H1 (cell line): ENCODE results near the gene RIMKLA. TPM values are rescaled to one million over a fixed set of nuclear protein-coding genes. Genes with fewer than 3 reads are reported as not detected.

Experiments
- CTCF ChIA-PET: fragments of 300-600 bp; sonication (Branson Sonifier 250); formaldehyde crosslinking; loops from one replicate; lab custom pipeline; 2021; ENCODE audit not compliant: partially characterized antibody; lab: Charles Lee
- POLR2A ChIA-PET: fragments of 300-600 bp; sonication (Branson Sonifier 250); formaldehyde crosslinking; loops from one replicate; lab custom pipeline; 2021; ENCODE audit warnings: inconsistent platforms; ENCODE audit not compliant: partially characterized antibody; lab: Charles Lee
- DNase-seq, 2 experiments: peaks; one replicate each; pipeline versions ENCODE4 v3.0.0 to v3.0.0-alpha.2; 2010 to 2022; ENCODE audit warnings: low spot score in 2 of 2, low read depth in 1 of 2, mixed read lengths in 1 of 2
- FAIRE-seq: peaks from 2 replicates; lab custom pipeline; 2011; peaks lifted over from hg19 to GRCh38; lab: Jason Lieb, UNC
- H2AFZ ChIP-seq: 2 replicates; pipeline ENCODE4 v1.8.1; 2012; ENCODE audit warnings: low read length, inconsistent platforms
- H2AK5ac ChIP-seq: 2 replicates; pipeline ENCODE4 v1.6.1; 2013; ENCODE audit warnings: low read depth, low read length
- H2BK120ac ChIP-seq: replicated peaks from 2 replicates; pipeline ENCODE3; 2013; ENCODE audit warnings: low read depth, low read length, inconsistent platforms
- H2BK12ac ChIP-seq: 2 replicates; pipeline ENCODE4 v1.6.1; 2013; ENCODE audit warnings: low read depth, low read length
- H2BK15ac ChIP-seq: 2 replicates; pipeline ENCODE4 v1.6.1; 2013; ENCODE audit warnings: low read length
- H2BK20ac ChIP-seq: 2 replicates; pipeline ENCODE4 v1.6.1; 2013; ENCODE audit warnings: low read length
- H2BK5ac ChIP-seq: 2 replicates; pipeline ENCODE4 v1.6.1; 2013; ENCODE audit warnings: low read depth, low read length
- H3K14ac ChIP-seq: 2 replicates; pipeline ENCODE4 v1.6.1; 2013; ENCODE audit warnings: inconsistent platforms; ENCODE audit not compliant: insufficient read length
- H3K18ac ChIP-seq: 2 replicates; pipeline ENCODE4 v1.6.1; 2013; ENCODE audit warnings: low read length; ENCODE audit errors: extremely low read depth
- H3K23ac ChIP-seq: 2 replicates; pipeline ENCODE4 v1.6.1; 2013; ENCODE audit warnings: inconsistent platforms; ENCODE audit not compliant: insufficient read length
- H3K23me2 ChIP-seq: 2 replicates; pipeline ENCODE4 v1.6.1; 2013; ENCODE audit warnings: low read depth, low read length
- H3K27ac ChIP-seq: 2 replicates; pipeline ENCODE4 v1.6.1; 2011; ENCODE audit warnings: low read depth, low read length, inconsistent platforms
- H3K27me3 ChIP-seq, 4 experiments: replicated peaks in 1 of 4; 1 replicate in 1 of 4; 2 replicates in 3 of 4; pipeline versions ENCODE4 v1.6.1 to v1.8.1; 2011 to 2013; ENCODE audit warnings: low read length in 3 of 4, mild to moderate bottlenecking in 3 of 4, inconsistent platforms in 2 of 4, mixed read lengths in 2 of 4, moderate library complexity in 1 of 4; ENCODE audit not compliant: control insufficient read depth in 3 of 4, insufficient read depth in 3 of 4; ENCODE audit errors: extremely low read depth in 1 of 4
- H3K36me3 ChIP-seq, 4 experiments: 2 replicates each; pipeline versions ENCODE4 v1.6.1 to v1.8.1; 2011 to 2013; ENCODE audit warnings: mild to moderate bottlenecking in 4 of 4, low read length in 3 of 4, moderate library complexity in 2 of 4, control low read depth in 1 of 4, inconsistent platforms in 1 of 4; ENCODE audit not compliant: insufficient read depth in 4 of 4, control insufficient read depth in 2 of 4
- H3K4ac ChIP-seq: replicated peaks from 2 replicates; pipeline ENCODE3; 2013; ENCODE audit warnings: low read length, low read depth, mixed read lengths, inconsistent platforms; ENCODE audit not compliant: insufficient read length
- H3K4me1 ChIP-seq, 4 experiments: replicated peaks in 1 of 4; 1 replicate in 1 of 4; 2 replicates in 3 of 4; pipeline versions ENCODE4 v1.6.1 to v1.8.1; 2011 to 2013; ENCODE audit warnings: low read length in 3 of 4, inconsistent platforms in 2 of 4, mixed read lengths in 1 of 4; ENCODE audit not compliant: insufficient read depth in 4 of 4, control insufficient read depth in 3 of 4
- H3K4me2 ChIP-seq, 2 experiments: 2 replicates each; pipeline versions ENCODE4 v1.6.1 to v1.8.1; 2011 to 2013; ENCODE audit warnings: low read depth in 2 of 2, low read length in 2 of 2, control low read depth in 1 of 2, inconsistent platforms in 1 of 2, mild to moderate bottlenecking in 1 of 2; ENCODE audit not compliant: insufficient read depth in 1 of 2
- H3K4me3 ChIP-seq, 4 experiments: fragments of 200-600, 300-600 bp in 1 of 4; sonication (generic), shearing (Covaris generic), sonication (Bioruptor Twin) in 1 of 4; 2 replicates each; pipeline versions ENCODE4 v1.5.1 to v1.8.1; 2011 to 2016; ENCODE audit warnings: low read length in 4 of 4, low read depth in 3 of 4, control low read depth in 2 of 4, inconsistent platforms in 2 of 4, mild to moderate bottlenecking in 2 of 4, mixed read lengths in 1 of 4, moderate library complexity in 1 of 4; ENCODE audit not compliant: insufficient read depth in 2 of 4; ENCODE audit errors: extremely low read depth in 1 of 4
- H3K56ac ChIP-seq: replicated peaks from 2 replicates; pipeline ENCODE3; 2013; ENCODE audit warnings: low read depth, mild to moderate bottlenecking, mixed read lengths, low read length, inconsistent platforms; ENCODE audit not compliant: insufficient read length
- H3K79me1 ChIP-seq: 2 replicates; pipeline ENCODE4 v1.6.1; 2013; ENCODE audit warnings: low read depth, low read length, control low read depth
- H3K79me2 ChIP-seq, 2 experiments: 2 replicates each; pipeline versions ENCODE4 v1.6.1 to v1.8.1; 2012 to 2013; ENCODE audit warnings: low read length in 2 of 2, mild to moderate bottlenecking in 2 of 2, inconsistent platforms in 1 of 2; ENCODE audit not compliant: insufficient read depth in 2 of 2, control insufficient read depth in 1 of 2
- H3K9ac ChIP-seq, 4 experiments: replicated peaks in 1 of 4; 1 replicate in 1 of 4; 2 replicates in 3 of 4; pipeline versions ENCODE4 v1.6.1 to v1.8.1; 2011 to 2013; ENCODE audit warnings: low read depth in 3 of 4, low read length in 3 of 4, control low read depth in 2 of 4, mild to moderate bottlenecking in 2 of 4, moderate library complexity in 2 of 4, inconsistent platforms in 1 of 4; ENCODE audit errors: extremely low read depth in 1 of 4
- H3K9me3 ChIP-seq, 2 experiments: 2 replicates each; pipeline versions ENCODE4 v1.6.1 to v1.8.1; 2012 to 2013; ENCODE audit warnings: mild to moderate bottlenecking in 2 of 2, moderate library complexity in 2 of 2, control low read depth in 1 of 2, inconsistent platforms in 1 of 2, low read depth in 1 of 2, low read length in 1 of 2, mixed read lengths in 1 of 2; ENCODE audit not compliant: insufficient read depth in 2 of 2
- H4K20me1 ChIP-seq, 2 experiments: replicated peaks in 1 of 2; 2 replicates each; pipeline versions ENCODE3 to v1.8.1; 2011 to 2013; ENCODE audit warnings: inconsistent platforms in 2 of 2, low read length in 2 of 2, mild to moderate bottlenecking in 1 of 2; ENCODE audit not compliant: insufficient read depth in 2 of 2, control insufficient read depth in 1 of 2
- H4K5ac ChIP-seq: 2 replicates; pipeline ENCODE4 v1.6.1; 2013; ENCODE audit warnings: low read length, low read depth, mixed read lengths, inconsistent platforms; ENCODE audit not compliant: insufficient read length
- H4K8ac ChIP-seq: 2 replicates; pipeline ENCODE4 v1.8.0; 2013; ENCODE audit warnings: mild to moderate bottlenecking, moderate library complexity, low read length, inconsistent platforms; ENCODE audit not compliant: insufficient read depth; ENCODE audit errors: extremely low read depth
- H4K91ac ChIP-seq: replicated peaks from 2 replicates; pipeline ENCODE3; 2013; ENCODE audit warnings: low read length, mixed read lengths, inconsistent platforms; ENCODE audit not compliant: insufficient read length
- ATF2 ChIP-seq: IDR thresholded peaks from 2 replicates; pipeline ENCODE4 v1.6.1; 2012; ENCODE audit warnings: low read length, inconsistent platforms
- CHD1 ChIP-seq: IDR thresholded peaks from 2 replicates; pipeline ENCODE4 v1.6.1; 2012; ENCODE audit warnings: low read depth, low read length, improper control_type of control experiment
- CREB1 ChIP-seq: IDR thresholded peaks from 2 replicates; pipeline ENCODE4 v1.6.1; 2012; ENCODE audit warnings: inconsistent platforms
- CTBP2 ChIP-seq: IDR thresholded peaks from 2 replicates; pipeline ENCODE4 v1.7.0; 2011; ENCODE audit warnings: borderline replicate concordance, mild to moderate bottlenecking, moderate library complexity, mixed read lengths, low read length; ENCODE audit not compliant: insufficient read depth, insufficient read length
- EGR1 ChIP-seq: IDR thresholded peaks from 2 replicates; pipeline ENCODE4 v1.6.1; 2011; ENCODE audit warnings: low read depth, low read length, borderline replicate concordance
- FOSL1 ChIP-seq: IDR thresholded peaks from 2 replicates; pipeline ENCODE4 v1.6.1; 2011; ENCODE audit warnings: mild to moderate bottlenecking, low read depth, low read length, moderate library complexity; ENCODE audit not compliant: insufficient read depth
- HDAC2 ChIP-seq, 2 experiments: fragments of 300-600 bp in 1 of 2; sonication (generic) in 1 of 2; IDR thresholded peaks; 2 replicates each; pipeline ENCODE4 v1.6.1; 2011 to 2012; ENCODE audit warnings: low read depth in 2 of 2, low read length in 2 of 2, mild to moderate bottlenecking in 2 of 2, moderate library complexity in 2 of 2, borderline replicate concordance in 1 of 2, inconsistent platforms in 1 of 2
- HDAC6 ChIP-seq: IDR thresholded peaks from one replicate; pipeline ENCODE4 v1.7.1; 2012; ENCODE audit warnings: low read depth, mild to moderate bottlenecking, inconsistent platforms, low read length, moderate library complexity
- JUN ChIP-seq: IDR thresholded peaks from 2 replicates; pipeline ENCODE4 v1.6.1; 2011; ENCODE audit warnings: low read depth, mild to moderate bottlenecking, improper control_type of control experiment, low read length
- NANOG ChIP-seq: IDR thresholded peaks from 2 replicates; pipeline ENCODE4 v1.6.1; 2011; ENCODE audit warnings: low read length, low read depth, mild to moderate bottlenecking, inconsistent platforms; ENCODE audit not compliant: insufficient read depth, poor library complexity, severe bottlenecking
- SIRT6 ChIP-seq: IDR thresholded peaks from one replicate; pipeline ENCODE4 v1.7.1; 2012; ENCODE audit warnings: low read length, inconsistent platforms
- SRF ChIP-seq: IDR thresholded peaks from 2 replicates; pipeline ENCODE4 v1.6.1; 2011; ENCODE audit warnings: mild to moderate bottlenecking, low read depth, low read length, moderate library complexity
- TEAD4 ChIP-seq: IDR thresholded peaks from 2 replicates; pipeline ENCODE4 v1.6.1; 2012; ENCODE audit warnings: low read depth, low read length, inconsistent platforms, mixed read lengths
- whole genome bisulfite sequencing, 2 experiments: shearing (Covaris generic) in 1 of 2; methylation state at CpG; one replicate each; pipeline versions ENCODE4 v1.1.6 to v1.1.7; 2013 to 2015; ENCODE audit warnings: low lambda C conversion rate in 2 of 2, mixed read lengths in 2 of 2, inconsistent platforms in 1 of 2, low coverage in 1 of 2, missing lambda C conversion rate in 1 of 2; ENCODE audit not compliant: insufficient replicate concordance in 2 of 2, insufficient coverage in 1 of 2, insufficient read length in 1 of 2; ENCODE audit errors: extremely low coverage in 1 of 2, missing lambda C conversion rate in 1 of 2; 5-methylcytosine and 5-hydroxymethylcytosine counted together
- polyA plus RNA-seq, 7 experiments: library from polyadenylated mRNA; depleted of rRNA in 3 of 7; stranded (reverse) in 5 of 7; unstranded in 2 of 7; fragments of >200 nt in 5 of 7; fragments of 200-250 nt in 2 of 7; gene quantifications; 1 replicate in 5 of 7; 2 replicates in 1 of 7; 4 replicates in 1 of 7; pipeline versions ENCODE4 v1.2.1 to v1.2.3, GENCODE V29; 2011 to 2013; ENCODE audit warnings: missing spikeins in 2 of 7, mixed read lengths in 2 of 7
- total RNA-seq: library from RNA; stranded (reverse); fragmentation: NEBNext Ultra II Directional; extraction: Animal tissue kit (Norgen Biotek cat#: 25700); gene quantifications from 2 replicates; pipeline ENCODE4 v1.2.1, GENCODE V29; 2021

The RIMKLA gene
- total and polyA plus RNA-seq, 2 of the 8 experiments (the other 6 are each of a cell fraction or from before 2014, with no cell fraction given) = 3.2 to 5.8 TPM

- Histone ChIP-seq H4K5ac (no peak overlapping the region), H3K79me1 (no peaks in the 10 kb centered on the region), H3K4me2 (no peak overlapping the region), H2BK5ac (no peak overlapping the region), H3K79me2 (no peaks in the 10 kb centered on the region), H3K9ac (no peak overlapping the region), H3K4me1 (peaks cover 0 to 10% (median 3%) of the 10 kb centered on the region in 4 experiments; a peak in 3 of 7 replicates), H3K14ac (no peak overlapping the region), H3K23me2 (no peaks in the 10 kb centered on the region), H3K27me3 (no peaks in the 10 kb centered on the region), H3K4ac (no peak overlapping the region), H3K18ac (no peak overlapping the region), H3K4me3 (no peak overlapping the region), H2BK20ac (no peak overlapping the region), H2BK120ac (no peak overlapping the region), H3K56ac (no peak overlapping the region), H2BK12ac (no peak overlapping the region), H2AFZ (no peak overlapping the region), H2BK15ac (no peak overlapping the region), H3K36me3 (no peaks in the 10 kb centered on the region), H3K23ac (no peak overlapping the region), H3K9me3 (no peaks in the 10 kb centered on the region), H4K20me1 (no peaks in the 10 kb centered on the region), H4K8ac (no peak overlapping the region; the same call in 1 of the 2 replicates), H3K27ac (no peak overlapping the region), H2AK5ac (no peak overlapping the region), H4K91ac (no peak overlapping the region)
- no peak for DNase-seq
- CTCF ChIA-PET = interaction anchor here (1.2 kb wide), 1 partner anchor 110 kb away, joined by 3 read pairs; no protein-coding TSS in a partner anchor
- 85% methylated on average over 9 of the region's 9 CpGs; no CpG with 5 or more reads in 1 of the 2 experiments for WGBS, 2 experiments
- POLR2A ChIA-PET = no interaction called here
- FAIRE-seq = no peak
- TF ChIP-seq NANOG (no peak), TEAD4 (no peak), HDAC2 (IDR thresholded peaks at IDR 0.05; ENCODE audit: borderline replicate concordance in 1 of 2, low read depth in 2 of 2, low read length in 2 of 2) (no peak), ATF2 (no peak), EGR1 (no peak), CTBP2 (no peak), CHD1 (no peak), JUN (no peak), HDAC6 (no peak), SRF (no peak), FOSL1 (no peak), CREB1 (no peak), SIRT6 (no peak)
Observed at GRCh38 chr1:42422737-42423136, 42.1 kb downstream of the RIMKLA start.
